Transverse colon (tissue), 4 donors: ENCODE results near the gene MCC.

Experiments
- POLR2A ChIP-seq: fragments of 450-650 bp; IDR thresholded peaks from one replicate; pipeline ENCODE4 v1.6.1; 2016; ENCODE audit warnings: antibody characterized with exemption, mild to moderate bottlenecking, moderate library complexity
- POLR2AphosphoS5 ChIP-seq, 3 donors: sonication (generic); formaldehyde crosslinking; IDR thresholded peaks; one replicate each; pipeline ENCODE4 v1.6.1; 2016; ENCODE audit warnings: antibody characterized with exemption in 3 of 3
- TF ChIP-seq, protein P1 (sequence below), 5 experiments: fragments of 200-600 bp in 3 of 5; fragments of 450-650 bp in 2 of 5; sonication (generic) in 3 of 5; IDR thresholded peaks; 1 replicate in 2 of 5; 2 replicates in 3 of 5; pipeline ENCODE4 v1.5.1; 2016 to 2017; ENCODE audit warnings: antibody characterized with exemption in 5 of 5, inconsistent platforms in 3 of 5, mild to moderate bottlenecking in 2 of 5, moderate library complexity in 1 of 5

DNA sequence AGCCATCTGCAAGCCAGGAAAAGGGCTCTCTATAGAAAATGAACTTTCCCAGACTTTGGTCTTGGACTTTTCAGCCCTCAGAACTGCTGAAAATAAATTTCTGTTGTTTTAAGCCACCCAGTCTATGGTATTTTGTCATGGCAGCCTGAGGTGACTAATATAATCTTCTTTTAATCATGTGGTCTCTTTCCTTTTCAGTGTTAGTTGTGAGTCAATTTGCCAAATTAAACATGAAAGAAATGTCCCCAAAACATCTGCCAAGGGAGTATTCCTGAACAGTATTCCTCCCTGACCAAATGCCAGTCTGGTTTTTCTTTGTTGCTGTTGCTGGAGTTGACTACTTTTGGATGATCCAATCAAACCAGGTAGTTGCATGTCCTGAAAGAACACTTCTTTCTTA is 20.5 kb upstream of the MCC start:
- TF ChIP-seq POLR2AphosphoS5 (IDR thresholded peaks at IDR 0.05), result no peak
- no peak for TF ChIP-seq POLR2A
- TF ChIP-seq, protein P1, sequence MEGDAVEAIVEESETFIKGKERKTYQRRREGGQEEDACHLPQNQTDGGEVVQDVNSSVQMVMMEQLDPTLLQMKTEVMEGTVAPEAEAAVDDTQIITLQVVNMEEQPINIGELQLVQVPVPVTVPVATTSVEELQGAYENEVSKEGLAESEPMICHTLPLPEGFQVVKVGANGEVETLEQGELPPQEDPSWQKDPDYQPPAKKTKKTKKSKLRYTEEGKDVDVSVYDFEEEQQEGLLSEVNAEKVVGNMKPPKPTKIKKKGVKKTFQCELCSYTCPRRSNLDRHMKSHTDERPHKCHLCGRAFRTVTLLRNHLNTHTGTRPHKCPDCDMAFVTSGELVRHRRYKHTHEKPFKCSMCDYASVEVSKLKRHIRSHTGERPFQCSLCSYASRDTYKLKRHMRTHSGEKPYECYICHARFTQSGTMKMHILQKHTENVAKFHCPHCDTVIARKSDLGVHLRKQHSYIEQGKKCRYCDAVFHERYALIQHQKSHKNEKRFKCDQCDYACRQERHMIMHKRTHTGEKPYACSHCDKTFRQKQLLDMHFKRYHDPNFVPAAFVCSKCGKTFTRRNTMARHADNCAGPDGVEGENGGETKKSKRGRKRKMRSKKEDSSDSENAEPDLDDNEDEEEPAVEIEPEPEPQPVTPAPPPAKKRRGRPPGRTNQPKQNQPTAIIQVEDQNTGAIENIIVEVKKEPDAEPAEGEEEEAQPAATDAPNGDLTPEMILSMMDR (IDR thresholded peaks at IDR 0.05), result no peak
